ENCODE measurements around the gene ETV4.

ETV4 gene

DNA sequence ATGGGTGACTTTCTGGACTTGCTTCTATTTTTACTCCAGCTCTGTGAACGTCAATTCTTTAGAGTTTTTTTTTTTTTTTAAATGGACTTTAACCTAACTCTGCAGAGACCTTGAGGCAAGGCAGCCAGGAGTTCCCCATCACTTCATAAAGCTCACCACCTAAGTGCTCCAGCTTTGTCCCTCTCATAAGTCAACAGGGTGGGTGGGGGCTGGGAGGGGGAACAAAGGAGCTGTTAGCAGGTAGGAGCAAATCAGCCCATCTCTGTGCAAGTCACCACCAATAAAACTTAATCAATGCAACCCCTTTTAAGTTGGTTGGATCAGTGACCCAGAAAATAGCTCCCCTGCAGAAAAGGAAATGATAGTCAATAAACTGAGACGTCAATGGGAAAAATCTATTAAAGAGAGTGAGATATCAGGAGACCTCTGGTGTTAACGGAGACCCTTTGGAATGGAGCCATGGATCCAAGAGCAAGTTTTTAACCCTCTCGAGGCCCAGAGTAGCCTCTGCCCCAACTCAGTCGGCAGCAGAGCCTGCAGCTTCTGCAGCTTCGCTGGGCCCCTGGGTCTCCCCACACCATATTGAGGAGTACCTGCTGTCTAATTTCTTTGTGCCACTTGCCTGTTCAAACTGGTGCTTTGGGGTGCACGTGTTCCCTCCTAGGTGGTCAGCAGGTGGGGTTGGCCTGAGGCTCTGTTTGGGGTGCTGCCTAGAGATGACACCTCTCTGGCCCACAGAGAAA lies 27.6 kb upstream of the ETV4 start:
- no peak for DNase-seq (ENCODE audit: low read depth)
- H3K4me3 ChIP-seq (ENCODE audit: low read depth, low read length), result no peak overlapping the region
- TF ChIP-seq, protein P1, sequence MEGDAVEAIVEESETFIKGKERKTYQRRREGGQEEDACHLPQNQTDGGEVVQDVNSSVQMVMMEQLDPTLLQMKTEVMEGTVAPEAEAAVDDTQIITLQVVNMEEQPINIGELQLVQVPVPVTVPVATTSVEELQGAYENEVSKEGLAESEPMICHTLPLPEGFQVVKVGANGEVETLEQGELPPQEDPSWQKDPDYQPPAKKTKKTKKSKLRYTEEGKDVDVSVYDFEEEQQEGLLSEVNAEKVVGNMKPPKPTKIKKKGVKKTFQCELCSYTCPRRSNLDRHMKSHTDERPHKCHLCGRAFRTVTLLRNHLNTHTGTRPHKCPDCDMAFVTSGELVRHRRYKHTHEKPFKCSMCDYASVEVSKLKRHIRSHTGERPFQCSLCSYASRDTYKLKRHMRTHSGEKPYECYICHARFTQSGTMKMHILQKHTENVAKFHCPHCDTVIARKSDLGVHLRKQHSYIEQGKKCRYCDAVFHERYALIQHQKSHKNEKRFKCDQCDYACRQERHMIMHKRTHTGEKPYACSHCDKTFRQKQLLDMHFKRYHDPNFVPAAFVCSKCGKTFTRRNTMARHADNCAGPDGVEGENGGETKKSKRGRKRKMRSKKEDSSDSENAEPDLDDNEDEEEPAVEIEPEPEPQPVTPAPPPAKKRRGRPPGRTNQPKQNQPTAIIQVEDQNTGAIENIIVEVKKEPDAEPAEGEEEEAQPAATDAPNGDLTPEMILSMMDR (conservative IDR thresholded peaks at IDR 0.05; ENCODE audit: low read depth, low read length), result no peak

- TF ChIP-seq, protein P1 (conservative IDR thresholded peaks at IDR 0.05; ENCODE audit: low read depth, low read length), result no peak
Measured at GRCh38 chr17:43572368-43572980, 26.3 kb upstream of the ETV4 start.

GRCh38 chr17:43570518-43570928 lies 24.4 kb upstream of the ETV4 start:
- no peak overlapping the region for H3K4me3 ChIP-seq (ENCODE audit: low read depth, low read length)
- no peak for DNase-seq (ENCODE audit: low read depth)
- TF ChIP-seq, protein P1 (conservative IDR thresholded peaks at IDR 0.05; ENCODE audit: low read depth, low read length), result no peak

More at GRCh38 chr17:43572368-43572980, 26.3 kb upstream of the ETV4 start:
- no peak overlapping the region for H3K4me3 ChIP-seq (ENCODE audit: low read depth, low read length)
- no peak for DNase-seq (ENCODE audit: low read depth)

GRCh38 chr17:43568506-43569082 lies 22.5 kb upstream of the ETV4 start:
- H3K4me3 ChIP-seq (ENCODE audit: low read depth, low read length), result no peak overlapping the region
- no peak for DNase-seq (ENCODE audit: low read depth)
- TF ChIP-seq, protein P1 (conservative IDR thresholded peaks at IDR 0.05; ENCODE audit: low read depth, low read length), result no peak

- no peak overlapping the region for H3K4me3 ChIP-seq (ENCODE audit: low read depth, low read length)
- DNase-seq (ENCODE audit: low read depth), result no peak
- TF ChIP-seq, protein P1 (conservative IDR thresholded peaks at IDR 0.05; ENCODE audit: low read depth, low read length), result no peak
Measured at GRCh38 chr17:43563600-43564594, 17.8 kb upstream of the ETV4 start.
